GM23248 (cell line): ENCODE results near the gene WDR7. TPM values are rescaled to one million over a fixed set of nuclear protein-coding genes. Genes with fewer than 3 reads are reported as not detected.

Experiments
- DNase-seq: peaks from one replicate; pipeline ENCODE4 v3.0.0-alpha.2; 2015
- H2AFZ ChIP-seq: fragments of 200-600 bp; sonication (generic); 2 replicates; pipeline ENCODE4 v1.6.1; 2016; ENCODE audit warnings: antibody characterized with exemption
- H3F3A ChIP-seq: fragments of 200-600 bp; sonication (generic); 2 replicates; pipeline ENCODE4 v1.6.1; 2016; ENCODE audit warnings: mild to moderate bottlenecking, antibody characterized with exemption, mixed run types; ENCODE audit not compliant: insufficient read depth
- H3K27ac ChIP-seq: fragments of 200-600 bp; sonication (generic); 2 replicates; pipeline ENCODE4 v1.5.1; 2016; ENCODE audit warnings: mild to moderate bottlenecking
- H3K27me3 ChIP-seq: fragments of 200-600 bp; sonication (generic); replicated peaks from 2 replicates; pipeline ENCODE4 v1.6.1; 2016; ENCODE audit warnings: mild to moderate bottlenecking; ENCODE audit not compliant: insufficient read depth
- H3K36me3 ChIP-seq: fragments of 200-600 bp; sonication (generic); 2 replicates; pipeline ENCODE4 v1.6.1; 2016; ENCODE audit warnings: low read depth, mild to moderate bottlenecking
- H3K4me1 ChIP-seq: fragments of 200-600 bp; sonication (generic); 2 replicates; pipeline ENCODE4 v1.6.1; 2016; ENCODE audit warnings: mild to moderate bottlenecking; ENCODE audit not compliant: insufficient read depth
- H3K4me2 ChIP-seq: fragments of 200-600 bp; sonication (generic); one replicate; pipeline ENCODE4 v1.6.1; 2016; ENCODE audit warnings: mild to moderate bottlenecking; ENCODE audit not compliant: unreplicated experiment
- H3K4me3 ChIP-seq: fragments of 200-600 bp; sonication (generic); 2 replicates; pipeline ENCODE4 v1.5.1; 2016; ENCODE audit warnings: mild to moderate bottlenecking
- H3K79me2 ChIP-seq: fragments of 200-600 bp; sonication (generic); 2 replicates; pipeline ENCODE4 v1.6.1; 2016; ENCODE audit warnings: mild to moderate bottlenecking; ENCODE audit not compliant: insufficient read depth
- H3K9ac ChIP-seq: fragments of 200-600 bp; sonication (generic); 2 replicates; pipeline ENCODE4 v1.6.1; 2016; ENCODE audit warnings: mild to moderate bottlenecking
- H3K9me2 ChIP-seq: fragments of 200-600 bp; sonication (generic); 2 replicates; pipeline ENCODE4 v1.6.1; 2016; ENCODE audit warnings: mixed run types, mild to moderate bottlenecking, moderate library complexity; ENCODE audit not compliant: insufficient read depth
- H3K9me3 ChIP-seq: fragments of 200-600 bp; sonication (generic); one replicate; pipeline ENCODE4 v1.6.1; 2017; ENCODE audit warnings: low read depth
- H4K20me1 ChIP-seq: fragments of 200-600 bp; sonication (generic); 2 replicates; pipeline ENCODE4 v1.6.0; 2016; ENCODE audit not compliant: insufficient read depth
- EZH2 ChIP-seq: fragments of 200-600 bp; sonication (generic); IDR thresholded peaks from 2 replicates; pipeline ENCODE4 v1.6.1; 2018; ENCODE audit warnings: antibody characterized with exemption, mild to moderate bottlenecking; ENCODE audit not compliant: insufficient read depth, poor library complexity, severe bottlenecking
- EZH2phosphoT487 ChIP-seq: fragments of 200-600 bp; sonication (generic); IDR thresholded peaks from 2 replicates; pipeline ENCODE4 v1.6.1; 2018; ENCODE audit warnings: antibody characterized with exemption, moderate library complexity, mild to moderate bottlenecking, low read depth; ENCODE audit not compliant: insufficient read depth
- WGBS, 2 experiments: methylation state at CpG; one replicate each; pipeline ENCODE4 v1.1.6; 2015 to 2017; ENCODE audit warnings: low lambda C conversion rate in 2 of 2, low coverage in 1 of 2; ENCODE audit errors: missing lambda C conversion rate in 2 of 2; 5-methylcytosine and 5-hydroxymethylcytosine counted together
- in situ Hi-C: fragments of 300-500 bp; cut with MboI; formaldehyde crosslinking; loops from 2 replicates; pipeline ENCODE4 v1.15.0; 2020
- polyA plus RNA-seq: library from polyadenylated mRNA; unstranded; fragments of >200 nt; fragmentation: Nextera tagmentation; extraction: Ambion mirVana; gene quantifications from 2 replicates; pipeline ENCODE4 v1.2.1, GENCODE V29; 2016
- total RNA-seq: library from RNA; depleted of rRNA; stranded (reverse); fragments of >200 nt; shearing (Covaris generic); gene quantifications from 2 replicates; pipeline ENCODE4 v1.2.3, GENCODE V29; 2014

Gene WDR7
- total and polyA plus RNA-seq, 2 experiments from 2014 or later, result 6.7 to 8.3 TPM

GRCh38 chr18:57009844-57010243 lies 358.7 kb downstream of the WDR7 start:
- 66 to 71% methylated on average over 4 of the region's 4 CpGs for WGBS, 2 experiments
- TF ChIP-seq EZH2 (no peak), EZH2phosphoT487 (no peak)
- no peak overlapping the region for H3K27ac ChIP-seq
- no peaks in the 10 kb centered on the region for H3K9me3 ChIP-seq
- H3K36me3 ChIP-seq, result no peaks in the 10 kb centered on the region
- in situ Hi-C loops, result no loop called here
- H2AFZ ChIP-seq, result no peak overlapping the region
- H3K4me3 ChIP-seq, result no peak overlapping the region
- H3K4me1 ChIP-seq, result peaks cover 2% of the 10 kb centered on the region; the same call in 1 of the 2 replicates
- H3K27me3 ChIP-seq, result no peaks in the 10 kb centered on the region
- H3F3A ChIP-seq, result no peaks in the 10 kb centered on the region
- H3K4me2 ChIP-seq, result no peak overlapping the region
- H4K20me1 ChIP-seq, result no peaks in the 10 kb centered on the region
- no peak for DNase-seq
- no peaks in the 10 kb centered on the region for H3K79me2 ChIP-seq
- H3K9me2 ChIP-seq, result no peaks in the 10 kb centered on the region
- no peak overlapping the region for H3K9ac ChIP-seq

GRCh38 chr18:57014772-57015413 lies 363.7 kb downstream of the WDR7 start:
- Histone ChIP-seq H3K4me2 (no peak overlapping the region), H3K27me3 (no peaks in the 10 kb centered on the region), H3K9me2 (no peaks in the 10 kb centered on the region), H4K20me1 (no peaks in the 10 kb centered on the region), H3K4me3 (no peak overlapping the region), H3K36me3 (no peaks in the 10 kb centered on the region), H3K4me1 (no peaks in the 10 kb centered on the region), H3K9ac (no peak overlapping the region), H3K79me2 (no peaks in the 10 kb centered on the region), H3K9me3 (no peaks in the 10 kb centered on the region), H3K27ac (no peak overlapping the region), H2AFZ (no peak overlapping the region), H3F3A (no peaks in the 10 kb centered on the region)
- DNase-seq, result no peak
- TF ChIP-seq EZH2phosphoT487 (no peak), EZH2 (no peak)
- in situ Hi-C loops, result no loop called here
- 81 to 86% methylated on average over 4 of the region's 4 CpGs for WGBS, 2 experiments

- DNase-seq, result no peak
- Histone ChIP-seq H3F3A (no peaks in the 10 kb centered on the region), H3K9me3 (no peaks in the 10 kb centered on the region), H3K9ac (no peak overlapping the region), H3K79me2 (no peaks in the 10 kb centered on the region), H3K36me3 (no peaks in the 10 kb centered on the region), H4K20me1 (no peaks in the 10 kb centered on the region), H3K4me3 (no peak overlapping the region), H3K27ac (no peak overlapping the region), H2AFZ (no peak overlapping the region), H3K4me2 (no peak overlapping the region), H3K4me1 (no peaks in the 10 kb centered on the region), H3K27me3 (no peaks in the 10 kb centered on the region), H3K9me2 (no peaks in the 10 kb centered on the region)
- in situ Hi-C loops, result no loop called here
- TF ChIP-seq EZH2 (no peak), EZH2phosphoT487 (no peak)
- WGBS, 2 experiments, result 88 to 94% methylated on average over 7 of the region's 7 CpGs
These were observed 364.3 kb downstream of the WDR7 start for GRCh38 chr18:57015451-57015850.

- Histone ChIP-seq H3K9me2 (no peaks in the 10 kb centered on the region), H3K4me3 (no peak overlapping the region), H3F3A (no peaks in the 10 kb centered on the region), H3K27ac (no peak overlapping the region), H3K9me3 (no peaks in the 10 kb centered on the region), H3K4me2 (no peak overlapping the region), H3K79me2 (no peaks in the 10 kb centered on the region), H3K4me1 (no peaks in the 10 kb centered on the region), H4K20me1 (no peaks in the 10 kb centered on the region), H3K9ac (no peak overlapping the region), H3K36me3 (no peaks in the 10 kb centered on the region), H2AFZ (no peak overlapping the region), H3K27me3 (no peaks in the 10 kb centered on the region)
- 98 to 99% methylated on average over 3 of the region's 3 CpGs for WGBS, 2 experiments
- TF ChIP-seq EZH2 (no peak), EZH2phosphoT487 (no peak)
- in situ Hi-C loops, result no loop called here
- DNase-seq, result no peak
These were observed 367.7 kb downstream of the WDR7 start for GRCh38 chr18:57018845-57019244.

GRCh38 chr18:57022716-57023115 lies 371.6 kb downstream of the WDR7 start:
- Histone ChIP-seq H2AFZ (no peak overlapping the region), H3F3A (no peaks in the 10 kb centered on the region), H3K4me2 (no peak overlapping the region), H3K4me1 (0 out of 2 replicates have a peak, but pooled peaks cover 4% of the 10 kb centered on the region), H3K36me3 (peaks cover 5% of the 10 kb centered on the region; the same call in 1 of the 2 replicates), H3K9me3 (no peaks in the 10 kb centered on the region), H3K4me3 (no peak overlapping the region), H3K27me3 (no peaks in the 10 kb centered on the region), H4K20me1 (no peaks in the 10 kb centered on the region), H3K9me2 (no peaks in the 10 kb centered on the region), H3K9ac (no peak overlapping the region), H3K27ac (no peak overlapping the region), H3K79me2 (no peaks in the 10 kb centered on the region)
- in situ Hi-C loops, result no loop called here
- WGBS, 2 experiments, result 86% methylated on average over 4 of the region's 4 CpGs
- no peak for DNase-seq
- no peak for TF ChIP-seq EZH2phosphoT487
- no peak for TF ChIP-seq EZH2
